ENCODE results near the gene MRPL39.

GRCh38 chr21:25643486-25643885, 36.2 kb upstream of the MRPL39 start:
- no peak for TF ChIP-seq ZNF274 (IDR thresholded peaks at IDR 0.05; ENCODE audit: low read depth, low read length)
- no peak for TF ChIP-seq YY1 (IDR thresholded peaks at IDR 0.05; ENCODE audit: insufficient read depth, insufficient read length)
